ENCODE results near the gene TMPRSS3.

GRCh38 chr21:42436914-42437313, 41.1 kb upstream of the TMPRSS3 start:
- no peak for TF ChIP-seq CTCF (IDR thresholded peaks at IDR 0.05)
- TF ChIP-seq POLR2A (IDR thresholded peaks at IDR 0.05; ENCODE audit: low read depth): no peak
- TF ChIP-seq EP300 (IDR thresholded peaks at IDR 0.05): no peak
- no peak for TF ChIP-seq POLR2AphosphoS5 (IDR thresholded peaks at IDR 0.05)
